Measurements from ENCODE around the gene ZW10.
"Not testable (repeated sequence)": the region's sequence is repeated elsewhere in the genome, so short reads cannot be mapped to it uniquely, and the experiment has no call there.

ZW10 gene

GRCh38 chr11:113805640-113806039, 32.1 kb upstream of the ZW10 start:
- TF ChIP-seq CTCF (IDR thresholded peaks at IDR 0.05; ENCODE audit: borderline replicate concordance, insufficient read depth, low read depth, low read length), result no peak
- H3K4me3 ChIP-seq (ENCODE audit: low read depth, low read length), result no peak overlapping the region

GRCh38 chr11:113802621-113803020, 29.1 kb upstream of the ZW10 start:
- no peak overlapping the region for H3K4me3 ChIP-seq (ENCODE audit: low read depth, low read length)

GRCh38 chr11:113796663-113797259, 23.3 kb upstream of the ZW10 start:
- TF ChIP-seq CTCF (IDR thresholded peaks at IDR 0.05; ENCODE audit: borderline replicate concordance, insufficient read depth, low read depth, low read length), result peak; percentile 59

More at GRCh38 chr11:113802621-113803020, 29.1 kb upstream of the ZW10 start:
- TF ChIP-seq CTCF (IDR thresholded peaks at IDR 0.05; ENCODE audit: borderline replicate concordance, insufficient read depth, low read depth, low read length), result no peak

GRCh38 chr11:113789675-113790320, 16.3 kb upstream of the ZW10 start:
- no peak for TF ChIP-seq CTCF (IDR thresholded peaks at IDR 0.05; ENCODE audit: borderline replicate concordance, insufficient read depth, low read depth, low read length)

More at GRCh38 chr11:113796663-113797259, 23.3 kb upstream of the ZW10 start:
- no peak overlapping the region for H3K4me3 ChIP-seq (ENCODE audit: low read depth, low read length)

GRCh38 chr11:113789016-113789415, 15.5 kb upstream of the ZW10 start:
- H3K4me3 ChIP-seq (ENCODE audit: low read depth, low read length), result not testable (repeated sequence)

More at GRCh38 chr11:113789675-113790320, 16.3 kb upstream of the ZW10 start:
- H3K4me3 ChIP-seq (ENCODE audit: low read depth, low read length), result no peak overlapping the region

- TF ChIP-seq CTCF (IDR thresholded peaks at IDR 0.05; ENCODE audit: borderline replicate concordance, insufficient read depth, low read depth, low read length), result no peak
Measured at GRCh38 chr11:113782134-113782533, 8.6 kb upstream of the ZW10 start.

GRCh38 chr11:113781682-113782081, 8.2 kb upstream of the ZW10 start:
- TF ChIP-seq CTCF (IDR thresholded peaks at IDR 0.05; ENCODE audit: borderline replicate concordance, insufficient read depth, low read depth, low read length), result no peak
- no peak overlapping the region for H3K4me3 ChIP-seq (ENCODE audit: low read depth, low read length)

More at GRCh38 chr11:113782134-113782533, 8.6 kb upstream of the ZW10 start:
- no peak overlapping the region for H3K4me3 ChIP-seq (ENCODE audit: low read depth, low read length)
